Measurements from ENCODE around the gene ST6GAL1.
"Not testable (repeated sequence)": the region's sequence is repeated elsewhere in the genome, so short reads cannot be mapped to it uniquely, and the experiment has no call there.

The ST6GAL1 gene

DNA sequence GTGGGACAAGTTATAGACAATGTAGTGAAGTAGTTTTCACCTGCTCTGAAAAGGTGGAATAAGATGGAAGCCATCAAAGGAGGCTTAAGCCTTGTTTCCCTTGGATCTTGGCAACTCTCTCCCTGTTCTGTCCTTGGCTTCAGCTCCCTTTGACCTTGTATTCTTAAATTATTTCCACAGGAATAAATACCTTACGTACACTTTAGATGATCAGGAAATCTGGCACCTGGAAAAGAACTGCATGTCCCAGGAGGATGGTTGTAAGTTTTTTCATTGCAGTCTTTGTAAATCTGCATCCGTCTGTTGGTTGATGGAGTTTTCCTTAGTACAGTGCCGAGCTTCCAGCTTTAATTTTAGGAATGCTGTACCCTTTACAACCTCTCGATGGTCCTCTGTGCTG lies 11.8 kb downstream of the ST6GAL1 start:
- no peak for DNase-seq

DNA sequence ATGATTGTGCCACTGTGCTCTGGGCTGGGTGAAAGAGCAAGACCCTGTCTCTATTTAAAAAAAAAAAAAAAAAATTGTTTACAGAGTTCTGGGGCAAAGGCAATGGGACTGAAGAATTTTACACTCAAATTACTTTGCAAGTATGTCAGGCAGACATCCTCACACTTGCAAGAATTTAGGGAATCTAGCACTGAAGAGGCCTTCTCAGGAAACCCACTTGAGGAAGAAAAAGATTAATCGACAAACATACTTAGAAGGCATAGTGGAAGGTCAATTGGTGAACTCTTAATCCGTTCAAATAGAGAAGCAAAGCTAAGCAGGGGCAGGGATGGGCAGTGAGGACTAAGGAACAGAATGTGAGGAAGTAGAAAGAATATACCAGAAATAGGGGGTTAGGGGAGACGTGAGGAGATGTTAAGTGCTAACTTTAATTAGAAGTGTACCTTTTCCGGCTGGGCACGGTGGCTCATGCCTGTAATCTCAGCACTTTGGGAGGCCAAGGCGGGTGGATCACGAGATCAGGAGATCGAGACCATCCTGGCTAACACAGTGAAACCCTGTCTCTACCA lies 15.0 kb downstream of the ST6GAL1 start:
- DNase-seq, result no peak

DNA sequence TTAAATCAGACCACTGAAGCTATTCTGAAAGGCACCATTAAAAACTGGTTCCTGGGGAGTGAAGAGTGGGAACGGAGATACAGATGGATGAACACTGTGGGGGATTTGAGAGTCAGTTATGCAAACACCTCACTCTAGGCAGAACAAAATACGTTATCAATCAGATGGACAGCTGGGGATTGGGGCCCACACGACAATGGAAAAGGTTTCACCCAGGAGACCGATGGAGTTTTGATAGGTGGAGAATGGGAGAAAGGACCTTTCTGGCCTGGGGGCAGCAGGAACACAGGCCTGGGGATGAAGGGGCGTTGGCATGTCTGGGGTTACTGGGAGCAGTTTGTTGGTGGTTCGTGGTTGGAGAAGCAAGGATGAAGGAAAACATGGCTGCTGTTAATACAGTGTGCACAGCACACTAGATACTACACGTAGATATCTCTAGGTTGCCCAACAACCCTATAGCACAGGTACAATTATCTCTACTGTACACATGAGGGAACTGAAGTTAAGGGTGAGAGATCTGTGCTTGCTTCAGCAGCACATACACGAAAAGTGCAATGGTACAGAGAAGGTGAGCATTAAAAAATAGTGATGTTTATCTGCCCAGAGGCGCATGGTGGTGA lies 16.5 kb downstream of the ST6GAL1 start:
- no peak for DNase-seq

DNA sequence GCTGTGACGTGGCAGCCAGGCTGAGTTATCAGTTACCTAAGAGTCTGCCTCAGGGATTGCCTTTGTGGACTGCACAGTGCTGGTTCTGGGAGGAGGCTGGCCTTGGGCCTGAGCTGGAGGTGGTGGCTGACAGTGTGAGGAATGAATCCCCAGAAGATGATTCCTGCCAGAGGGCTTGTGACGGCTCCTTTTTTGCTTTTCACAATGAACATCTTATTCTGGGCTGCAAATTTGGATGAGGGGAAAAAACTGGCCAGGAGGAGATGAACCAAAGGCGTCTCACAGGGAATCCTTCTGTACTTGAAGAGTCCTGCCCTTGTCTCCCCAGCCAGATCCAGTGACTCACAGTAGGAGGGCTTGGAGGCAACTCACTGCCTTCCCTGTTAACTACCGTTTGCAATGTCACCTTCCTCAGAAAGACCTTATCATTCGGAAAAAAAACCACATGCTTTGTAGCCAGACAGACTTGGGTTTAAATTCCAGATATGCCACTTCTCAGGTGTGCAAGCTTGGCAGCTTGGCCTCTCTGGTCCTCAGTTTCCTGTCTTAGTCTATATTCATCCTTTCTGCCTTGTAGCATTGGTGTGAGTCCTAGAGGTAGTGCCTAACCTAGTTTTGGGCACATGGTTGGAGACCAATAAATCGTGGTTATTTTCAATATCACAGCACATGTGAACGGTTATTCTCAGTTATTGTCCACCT lies 19.1 kb downstream of the ST6GAL1 start:
- no peak for DNase-seq

DNA sequence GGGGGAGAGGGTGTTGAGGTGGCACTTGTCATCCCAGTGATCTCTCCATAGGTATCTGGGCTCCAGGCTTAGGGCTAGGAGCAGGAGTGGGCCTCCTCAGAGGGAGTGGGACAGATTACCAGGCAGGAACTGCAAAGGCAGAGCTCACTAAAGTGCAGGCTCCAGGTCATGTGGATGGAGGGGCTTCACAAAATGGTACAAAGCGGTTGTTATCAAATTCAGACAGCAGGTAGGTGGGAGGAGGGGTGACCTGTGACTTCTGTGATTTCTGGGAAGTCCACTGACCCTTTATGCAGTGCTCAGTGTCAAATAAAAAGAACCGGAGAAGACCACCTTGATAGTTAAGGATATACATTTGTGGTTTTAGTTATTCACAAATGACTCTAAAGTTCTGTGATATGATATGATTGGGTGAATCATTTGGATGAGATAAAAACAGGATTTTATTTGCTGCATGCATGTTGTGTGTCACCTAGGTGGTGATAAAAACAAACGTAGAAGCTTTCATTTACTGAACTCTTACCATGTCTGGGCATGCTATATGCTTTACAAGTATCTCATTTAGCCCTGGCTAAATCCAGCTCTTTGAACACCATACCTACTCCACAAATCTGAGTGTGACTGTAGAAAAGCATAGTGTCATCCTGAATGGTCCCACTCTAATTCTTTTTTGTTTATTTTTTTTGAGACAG lies 20.2 kb downstream of the ST6GAL1 start:
- no peak for DNase-seq

DNA sequence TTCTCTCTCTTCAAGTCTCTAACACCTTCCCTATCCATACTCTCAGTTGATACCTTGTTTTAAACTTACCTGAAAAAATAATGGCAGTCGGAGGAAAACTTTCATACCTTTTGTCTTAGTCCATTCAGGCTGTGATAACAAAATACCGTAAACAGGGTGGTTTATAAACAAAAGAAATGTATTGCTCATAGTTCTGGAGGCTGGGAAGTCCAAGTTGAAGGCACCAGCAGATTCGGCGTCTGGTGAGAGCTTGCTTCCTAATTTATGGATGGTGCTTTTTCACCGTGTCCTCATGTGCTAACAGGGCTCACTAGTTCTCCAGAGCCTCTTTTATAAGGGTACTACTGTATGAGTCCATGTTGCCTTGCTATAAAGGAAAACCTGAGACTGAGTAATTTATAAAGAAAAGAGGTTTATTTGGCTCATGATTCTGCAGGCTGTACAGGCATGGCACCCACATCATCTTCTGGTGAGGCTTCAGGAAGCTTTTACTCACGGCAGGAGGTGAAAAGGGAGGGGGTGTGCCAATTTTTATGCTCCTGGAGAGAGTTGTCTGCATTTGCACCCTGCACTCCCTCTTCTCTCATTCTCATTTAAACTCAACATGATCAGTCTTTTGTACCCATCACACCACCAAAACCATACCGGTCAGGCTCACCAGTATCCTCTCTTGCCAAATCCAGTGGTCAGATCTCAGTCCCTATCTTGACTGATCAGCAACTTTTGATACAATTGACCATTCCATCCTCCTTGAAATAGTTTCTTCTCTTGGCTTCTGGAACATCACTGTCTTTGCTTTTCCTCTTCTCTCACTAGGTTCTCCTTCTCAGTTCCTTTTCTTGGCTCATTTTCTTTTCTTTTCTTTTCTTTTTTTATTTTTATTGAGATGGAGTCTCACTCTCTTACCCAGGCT lies 21.6 kb downstream of the ST6GAL1 start:
- no peak for DNase-seq

DNA sequence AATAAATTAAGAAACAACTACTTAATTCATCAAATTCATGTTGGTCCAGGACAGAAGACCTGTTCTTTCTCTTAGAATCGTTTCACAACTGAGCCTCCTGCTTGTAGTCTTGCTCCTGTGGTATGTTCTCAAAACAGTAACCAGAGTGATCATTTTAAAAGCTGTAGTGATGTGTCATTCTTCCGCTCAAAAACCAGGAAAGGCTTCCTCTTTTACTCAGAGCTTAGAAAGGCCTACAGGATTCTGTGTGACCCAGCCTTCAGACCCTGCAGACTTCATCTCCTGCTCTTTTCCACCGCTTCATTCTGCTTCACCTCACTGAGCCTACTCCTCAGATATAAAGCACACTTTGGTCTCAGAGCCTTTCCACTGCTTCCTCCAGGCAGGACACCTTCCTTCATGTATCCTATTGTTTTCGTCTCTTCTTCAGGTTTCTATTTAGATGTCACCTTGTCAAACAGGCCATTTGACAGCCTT lies 22.7 kb downstream of the ST6GAL1 start:
- no peak for DNase-seq

DNA sequence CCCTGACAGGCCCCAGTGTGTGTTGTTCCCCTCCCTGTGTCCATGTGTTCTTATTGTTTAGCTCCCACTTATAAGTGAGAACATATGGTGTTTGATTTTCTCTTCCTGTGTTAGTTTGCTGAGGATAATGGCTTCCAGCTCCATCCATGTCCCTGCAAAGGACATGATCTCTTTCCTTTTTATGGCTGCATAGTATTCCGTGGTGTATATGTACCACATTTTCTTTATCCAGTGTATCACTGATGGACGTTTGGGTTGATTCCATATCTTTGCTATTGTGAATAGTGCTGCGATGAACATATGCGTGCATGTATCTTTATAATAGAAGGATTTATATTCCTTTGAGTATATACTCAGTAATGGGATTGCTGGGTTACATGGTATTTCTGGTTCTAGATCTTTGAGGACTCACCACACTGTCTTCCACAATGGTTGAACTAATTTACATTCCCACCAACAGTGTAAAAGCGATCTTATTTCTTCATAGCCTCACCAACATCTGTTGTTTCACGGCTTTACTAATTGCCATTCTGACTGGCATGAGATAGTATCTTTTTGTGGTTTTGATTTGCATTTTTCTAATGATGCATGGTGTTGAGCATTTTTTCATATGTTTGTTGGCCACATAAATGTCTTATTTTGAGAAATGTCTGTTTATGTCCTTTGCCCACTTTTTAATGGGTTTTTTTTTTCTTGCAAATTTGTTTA lies 23.8 kb downstream of the ST6GAL1 start:
- not testable (repeated sequence) for DNase-seq

DNA sequence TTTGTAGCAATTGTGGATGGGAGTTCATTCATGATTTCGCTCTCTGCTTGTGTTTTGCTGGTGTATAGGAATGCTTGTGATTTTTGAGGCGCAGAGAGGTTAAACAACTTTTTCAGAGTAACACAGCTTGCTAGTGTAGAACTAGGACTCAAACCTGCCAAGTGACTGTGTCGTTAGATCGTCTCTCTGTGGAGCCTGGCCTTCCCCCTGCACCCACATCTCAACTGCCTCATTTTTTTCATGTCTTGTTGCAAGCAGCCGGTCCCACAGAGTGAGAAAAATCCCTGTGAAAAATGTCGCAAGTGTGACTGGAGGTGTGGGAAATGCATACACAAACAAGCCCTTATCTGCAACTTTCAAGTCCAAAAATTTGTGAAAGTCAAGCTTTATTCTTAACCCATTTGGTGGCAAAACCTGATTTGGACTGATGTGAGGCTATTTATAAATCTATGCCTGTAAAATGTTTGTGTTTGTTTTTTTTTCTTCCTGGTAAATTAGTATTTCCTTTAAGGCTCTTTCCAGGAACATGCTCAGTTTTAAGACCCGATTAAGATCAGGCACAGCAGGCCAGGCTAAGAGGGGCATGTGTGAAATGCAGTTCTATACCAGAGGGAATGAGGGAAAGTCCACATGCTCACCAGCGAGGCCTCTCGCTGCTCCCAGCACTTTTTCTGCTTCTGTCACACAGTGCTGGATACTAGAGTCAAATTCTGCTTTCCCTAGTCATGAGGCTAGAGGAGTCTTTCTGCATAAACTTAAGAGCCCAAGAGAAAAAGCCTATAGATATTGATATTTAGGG lies 25.8 kb downstream of the ST6GAL1 start:
- DNase-seq, result no peak

DNA sequence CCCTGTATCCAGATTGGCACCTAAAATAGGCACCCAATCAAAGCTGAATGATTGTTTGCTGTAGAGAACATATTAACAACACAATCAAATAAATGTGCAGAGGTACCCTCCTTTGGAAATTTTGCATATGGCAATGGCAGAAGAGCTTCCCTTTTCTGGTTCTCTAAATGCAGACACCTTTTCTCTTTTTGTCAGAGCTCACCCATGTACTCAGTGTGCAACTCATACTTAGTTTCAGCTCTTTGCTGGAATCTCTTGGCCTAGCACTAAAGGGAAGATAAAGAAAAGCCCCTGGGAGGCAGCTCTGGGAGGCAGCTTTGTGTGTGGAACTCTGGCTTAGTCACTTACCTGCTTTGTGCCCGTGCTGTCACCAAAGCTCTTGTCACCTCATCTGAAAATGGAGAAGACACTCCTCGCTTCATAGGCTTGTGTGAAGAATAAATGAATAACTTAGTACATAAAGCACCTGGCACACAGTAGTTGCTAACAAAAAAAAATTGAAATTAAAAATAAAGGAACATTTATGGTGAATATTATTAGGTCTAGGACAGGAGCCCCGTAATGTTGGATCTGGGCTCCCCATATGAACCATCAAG lies 28.8 kb downstream of the ST6GAL1 start:
- no peak for DNase-seq

DNA sequence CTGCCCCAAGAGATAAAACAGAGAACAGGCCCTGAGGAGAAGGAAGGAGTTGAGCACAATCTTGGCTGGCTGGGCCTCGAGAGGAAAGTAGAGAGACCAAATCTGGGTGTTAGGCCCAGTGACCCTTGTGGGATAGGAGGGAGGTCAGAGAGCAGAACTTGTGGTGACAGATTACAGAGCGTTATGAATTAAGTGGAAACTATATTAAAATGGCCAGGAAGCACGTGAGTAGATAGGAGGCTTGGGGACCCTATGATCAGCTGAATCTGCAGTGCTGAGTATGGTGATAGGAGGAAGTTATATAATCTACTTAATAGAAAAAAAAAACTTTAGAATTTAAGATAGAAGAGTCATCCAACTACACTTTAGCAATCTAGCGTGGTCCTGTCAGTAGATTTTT lies 30.0 kb downstream of the ST6GAL1 start:
- no peak for DNase-seq

DNA sequence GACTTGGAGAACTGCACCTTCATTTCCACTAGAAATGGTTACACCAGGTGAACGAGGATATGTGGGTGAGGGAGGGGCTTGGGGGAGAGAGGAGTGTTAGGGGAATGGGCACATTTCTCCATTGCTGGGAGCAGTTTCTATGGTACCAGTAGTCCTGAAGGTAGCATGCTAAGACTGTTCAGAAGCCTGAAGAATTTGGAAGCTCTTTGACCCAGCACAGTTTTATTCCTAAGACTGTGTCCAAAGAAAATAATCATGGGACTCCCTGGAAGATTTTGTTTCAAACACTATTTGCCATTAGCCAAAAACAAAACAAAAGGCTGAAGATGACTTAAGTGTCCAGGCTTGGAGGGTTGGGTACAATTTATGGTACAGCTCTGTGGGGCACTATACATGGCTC lies 32.1 kb downstream of the ST6GAL1 start:
- DNase-seq, result no peak

DNA sequence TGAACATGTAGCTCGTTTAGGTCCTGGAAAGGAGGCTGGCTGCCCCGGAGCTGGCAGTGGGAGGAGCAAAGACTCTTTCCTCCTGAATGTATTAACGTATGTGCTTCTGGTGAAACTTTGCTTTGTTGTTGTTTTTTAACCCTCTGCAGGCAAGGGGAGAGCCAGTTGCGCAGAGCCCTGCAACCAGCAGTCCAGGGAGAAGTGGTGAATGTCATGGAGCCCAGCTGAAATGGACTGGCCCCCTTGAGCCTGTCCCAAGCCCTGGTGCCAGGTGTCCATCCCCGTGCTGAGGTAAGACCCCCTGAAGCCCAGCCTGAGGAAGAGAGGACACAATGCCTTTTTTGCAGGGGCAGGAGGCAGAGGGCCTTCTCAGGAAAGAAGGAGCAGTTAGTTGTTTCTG lies 33.3 kb downstream of the ST6GAL1 start:
- DNase-seq, result no peak

DNA sequence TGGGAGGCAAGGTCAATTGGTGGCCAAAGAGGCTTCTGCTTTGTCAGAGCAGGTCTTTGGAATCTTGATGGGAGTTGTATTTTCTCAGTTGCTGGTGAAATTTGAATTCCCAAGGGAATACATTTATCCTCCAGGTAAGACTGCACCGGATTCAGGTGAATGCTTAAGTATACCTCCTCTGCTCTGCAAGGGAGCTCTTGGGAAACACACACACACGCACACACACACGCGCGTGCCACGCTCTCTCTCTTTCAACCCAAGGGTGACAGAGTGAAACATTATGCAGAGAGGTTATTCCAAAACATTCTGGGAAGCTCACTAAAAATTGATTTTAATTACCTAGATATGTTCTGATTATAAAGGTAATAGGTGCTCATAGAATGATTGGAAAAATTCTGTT lies 33.7 kb downstream of the ST6GAL1 start:
- DNase-seq, result no peak

DNA sequence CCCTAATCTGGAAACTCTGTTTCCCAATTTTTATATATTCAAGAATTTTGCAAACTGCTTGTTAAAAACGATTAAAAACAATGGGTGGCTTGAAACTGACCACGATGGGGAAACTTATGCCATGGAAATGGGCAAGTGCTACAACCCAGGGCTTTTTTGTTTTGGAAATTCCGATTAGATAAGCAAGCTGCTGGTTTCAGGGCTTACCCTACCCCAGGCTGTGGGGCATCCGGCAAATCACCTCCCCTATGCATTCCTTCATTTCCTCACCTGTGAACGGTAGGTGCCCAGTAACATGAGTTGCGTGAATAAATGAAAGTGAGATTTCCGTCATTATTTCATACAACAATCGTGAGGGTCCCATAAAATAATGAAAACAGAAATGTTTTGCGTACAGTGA lies 34.3 kb downstream of the ST6GAL1 start:
- DNase-seq, result no peak

DNA sequence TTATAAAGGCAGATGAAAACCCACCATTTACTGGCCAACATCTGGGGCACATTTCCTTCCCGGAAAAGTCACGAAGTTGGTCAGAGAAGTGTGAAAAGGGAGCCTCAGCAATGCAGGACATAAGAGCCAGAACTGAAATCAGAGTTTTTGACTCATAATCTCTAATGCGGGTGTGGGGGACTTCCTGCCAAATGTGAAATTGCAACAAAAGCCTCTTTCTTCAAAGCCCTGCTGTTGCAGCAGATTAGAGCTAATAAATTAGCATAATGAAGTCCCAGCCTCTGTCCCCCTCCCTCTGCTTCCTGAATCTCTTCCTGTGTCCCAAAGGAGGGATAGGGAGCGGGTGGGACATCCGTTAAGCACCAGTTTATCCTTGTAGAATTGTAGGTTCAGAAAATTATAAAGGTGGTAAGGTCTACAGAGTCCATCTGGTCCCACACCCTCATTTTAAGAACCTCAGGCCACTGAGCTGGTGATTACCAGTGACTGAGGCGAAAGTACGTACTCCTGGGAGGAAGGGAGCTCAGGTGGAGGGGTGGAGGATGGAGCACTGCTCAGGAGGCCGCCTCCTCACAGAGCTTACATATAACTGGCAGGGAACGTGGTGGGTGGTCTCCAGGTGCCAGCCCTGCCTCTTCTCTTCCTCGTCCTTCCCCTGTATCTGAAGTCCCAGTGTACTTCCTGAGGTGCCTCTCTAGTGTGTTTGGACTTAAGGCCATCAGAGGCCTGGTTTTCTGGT lies 35.0 kb downstream of the ST6GAL1 start:
- DNase-seq, result no peak

DNA sequence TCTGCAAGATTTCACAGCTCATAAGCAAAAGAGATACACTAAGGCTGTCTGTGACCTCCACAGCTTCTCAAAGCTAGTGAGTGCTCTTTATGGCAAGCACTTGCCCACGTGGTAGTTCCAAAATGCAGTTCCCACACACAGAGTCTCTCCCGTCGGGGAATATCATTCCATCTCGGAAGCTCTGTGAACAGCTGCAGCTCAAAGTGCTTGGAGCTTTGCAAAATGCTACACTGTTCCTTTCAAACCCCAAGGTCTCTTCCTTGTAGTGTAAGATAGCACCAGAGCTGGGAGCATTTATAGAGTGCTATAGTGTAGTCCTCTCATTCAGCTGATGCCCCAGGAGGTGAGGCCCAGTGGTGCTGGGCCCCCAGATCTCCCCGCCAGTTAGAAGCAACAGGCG lies 36.1 kb downstream of the ST6GAL1 start:
- DNase-seq, result no peak

DNA sequence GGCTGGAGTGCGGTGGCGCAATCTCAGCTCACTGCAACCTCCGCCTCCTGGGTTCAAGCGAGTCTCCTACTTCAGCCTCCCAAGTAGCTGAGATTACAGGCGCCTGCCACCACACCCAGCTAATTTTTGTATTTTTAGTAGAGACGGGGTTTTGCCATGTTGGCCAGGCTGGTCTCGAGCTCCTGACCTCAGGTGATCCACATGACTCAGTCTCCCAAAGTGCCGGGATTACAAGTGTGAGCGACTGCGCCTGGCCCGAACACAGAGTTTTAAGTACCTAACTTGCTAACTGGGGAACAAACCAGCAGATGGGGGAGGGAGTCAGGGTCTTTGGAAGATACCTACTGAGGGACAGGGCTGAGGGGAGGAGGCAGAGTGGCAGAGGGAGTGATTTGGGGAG lies 36.9 kb downstream of the ST6GAL1 start:
- not testable (repeated sequence) for DNase-seq

DNA sequence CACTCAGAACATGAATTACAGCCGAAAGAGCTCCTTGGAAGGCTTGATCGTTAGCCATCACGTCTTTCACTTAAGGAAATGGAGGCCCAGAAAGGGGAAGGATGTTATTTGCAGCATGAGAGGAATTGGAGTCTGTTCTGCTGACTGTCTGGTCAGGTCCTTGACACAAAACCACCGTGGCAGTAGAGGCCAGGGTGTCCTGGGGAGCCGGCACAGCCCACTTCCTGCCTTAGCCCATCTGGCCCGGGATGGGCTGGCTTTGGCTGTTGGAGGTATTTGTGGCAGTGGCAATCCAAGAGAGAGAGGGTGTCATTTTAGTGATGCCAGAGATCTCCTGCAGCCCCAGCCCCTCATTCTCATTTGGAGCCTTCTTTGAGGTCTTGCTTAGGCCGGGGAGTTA lies 37.4 kb downstream of the ST6GAL1 start:
- DNase-seq, result no peak

DNA sequence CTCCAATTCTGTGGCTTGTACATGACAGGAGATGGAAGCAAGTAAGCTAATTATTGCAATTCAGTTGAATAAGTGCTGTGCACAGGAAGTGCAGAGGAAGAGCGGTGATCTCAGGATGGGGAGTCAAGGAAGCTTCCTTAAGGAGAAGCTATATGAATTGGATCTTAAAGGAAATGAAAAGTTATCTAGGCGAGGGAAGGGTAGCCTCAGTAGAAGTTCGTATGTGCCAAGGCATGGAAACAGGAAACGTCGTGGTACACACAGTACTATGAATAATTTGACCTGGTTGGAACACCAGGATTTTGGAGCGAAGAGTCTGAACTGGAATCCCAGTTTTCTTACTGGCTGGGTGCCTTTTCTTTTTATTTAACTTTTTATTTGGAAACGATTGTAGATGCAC lies 39.3 kb downstream of the ST6GAL1 start:
- DNase-seq, result no peak

Data from fibroblast of skin of scalp (primary cell).